OCI-LY7 (cell line): Measurements from ENCODE around the gene RNU6-8. TPM values are rescaled to one million over a fixed set of nuclear protein-coding genes. Genes with fewer than 3 reads are reported as not detected.

Experiments used
- BruUV-seq: library from RNA; stranded (reverse); fragments of 400-500 nt; replicated peaks from 2 replicates; lab custom pipeline; 2021; lab: Mats Ljungman, UMichigan
- CTCF ChIA-PET: fragments of 300-600 bp; sonication (Branson Sonifier 250); formaldehyde crosslinking; loops from one replicate; lab custom pipeline; 2022; ENCODE audit warnings: antibody characterized with exemption; ENCODE audit not compliant: unreplicated experiment; lab: Charles Lee
- POLR2A ChIA-PET: fragments of 300-600 bp; sonication (Branson Sonifier 250); formaldehyde crosslinking; loops from one replicate; lab custom pipeline; 2022; ENCODE audit warnings: antibody characterized with exemption; lab: Charles Lee
- DNase-seq: peaks from one replicate; pipeline ENCODE4 v3.0.0-alpha.2; 2015; ENCODE audit warnings: low spot score
- H2AFZ ChIP-seq: fragments of 200-600 bp; sonication (generic), shearing (Covaris generic); 2 replicates; pipeline ENCODE4 v1.6.1; 2014; ENCODE audit warnings: mild to moderate bottlenecking, antibody characterized with exemption, low read length, moderate library complexity
- H3K27ac ChIP-seq: fragments of 200-600 bp; sonication (generic); 2 replicates; pipeline ENCODE4 v1.5.1; 2014; ENCODE audit warnings: mixed run types, low read depth, mild to moderate bottlenecking, moderate library complexity, low read length, inconsistent platforms; ENCODE audit not compliant: poor library complexity, severe bottlenecking
- H3K36me3 ChIP-seq: fragments of 200-600 bp; sonication (generic); 2 replicates; pipeline ENCODE4 v1.6.1; 2014; ENCODE audit warnings: mild to moderate bottlenecking, antibody characterized with exemption, low read length, moderate library complexity, mixed read lengths; ENCODE audit not compliant: insufficient read depth
- H3K4me1 ChIP-seq: fragments of 200-600 bp; sonication (generic); 2 replicates; pipeline ENCODE4 v1.5.1; 2014; ENCODE audit warnings: mild to moderate bottlenecking, low read length; ENCODE audit not compliant: insufficient read depth, poor library complexity, severe bottlenecking
- H3K4me2 ChIP-seq: fragments of 200-600 bp; sonication (generic); 2 replicates; pipeline ENCODE4 v1.6.1; 2014; ENCODE audit warnings: mild to moderate bottlenecking, low read length
- H3K4me3 ChIP-seq: fragments of 200-600 bp; sonication (generic); 2 replicates; pipeline ENCODE4 v1.5.1; 2014; ENCODE audit warnings: mild to moderate bottlenecking, low read depth, low read length; ENCODE audit not compliant: poor library complexity, severe bottlenecking
- H3K79me2 ChIP-seq: fragments of 200-600 bp; sonication (generic); 2 replicates; pipeline ENCODE4 v1.6.1; 2016; ENCODE audit warnings: low read depth, mild to moderate bottlenecking, low read length, moderate library complexity, mixed read lengths; ENCODE audit not compliant: insufficient read depth
- H3K9me2 ChIP-seq: fragments of 200-600 bp; sonication (generic); 2 replicates; pipeline ENCODE4 v1.6.1; 2016; ENCODE audit warnings: mild to moderate bottlenecking, low read length, mixed read lengths; ENCODE audit not compliant: insufficient read depth
- H3K9me3 ChIP-seq: fragments of 200-600 bp; sonication (generic); 2 replicates; pipeline ENCODE4 v1.6.1; 2014; ENCODE audit warnings: mild to moderate bottlenecking, mixed run types, low read length, mixed read lengths
- H4K20me1 ChIP-seq: fragments of 200-600 bp; sonication (generic); 2 replicates; pipeline ENCODE4 v1.6.1; 2014; ENCODE audit warnings: mild to moderate bottlenecking, antibody characterized with exemption, low read length, moderate library complexity, mixed read lengths; ENCODE audit not compliant: insufficient read depth
- CTCF ChIP-seq: fragments of 200-600 bp; sonication (generic); conservative IDR thresholded peaks from 2 replicates; pipeline ENCODE4 v1.5.1; 2014; ENCODE audit warnings: mild to moderate bottlenecking, antibody characterized with exemption, low read length, moderate library complexity, mixed read lengths
- EZH2phosphoT487 ChIP-seq: fragments of 200-600 bp; sonication (generic); IDR thresholded peaks from 2 replicates; pipeline ENCODE4 v1.6.1; 2018; ENCODE audit warnings: low read depth, borderline replicate concordance, mild to moderate bottlenecking, mixed run types, antibody characterized with exemption, low read length, moderate library complexity, mixed read lengths
- intact Hi-C: fragments of 100-400 bp; cut with micrococcal nuclease; formaldehyde crosslinking; loops from one replicate; pipeline ENCODE4 v1.10.0; 2022; ENCODE audit not compliant: unreplicated experiment
- total RNA-seq, 2 experiments: library from RNA; depleted of rRNA in 1 of 2; stranded (reverse); fragments of >200 nt in 1 of 2; shearing (Covaris generic) in 1 of 2; gene quantifications; 2 replicates each; pipeline ENCODE4 v1.2.3, GENCODE V29; 2014 to 2022

RNU6-8 gene
- total RNA-seq, 2 experiments from 2014 or later: not detected

GRCh38 chr14:32183151-32184058, 19.7 kb downstream of the RNU6-8 start:
- no peak overlapping the region for H3K4me2 ChIP-seq
- no peaks in the 10 kb centered on the region for H3K79me2 ChIP-seq
- no peak overlapping the region for H3K27ac ChIP-seq
- no peak overlapping the region for H3K4me3 ChIP-seq
- peaks cover 20% of the 10 kb centered on the region; the same call in 1 of the 2 replicates for H3K9me3 ChIP-seq
- ChIA-PET CTCF (no interaction called here), POLR2A (interaction anchor here (0.7 to 0.8 kb wide), 3 partner anchors 21 to 972 kb away, joined by 3 read pairs; no protein-coding TSS in a partner anchor)
- H2AFZ ChIP-seq: no peak overlapping the region
- TF ChIP-seq EZH2phosphoT487 (no peak), CTCF (no peak)
- DNase-seq: no peak
- peaks cover 21% of the 10 kb centered on the region for H3K4me1 ChIP-seq
- no TSS peak for BruUV-seq
- intact Hi-C loops: no loop called here
- H3K9me2 ChIP-seq: no peaks in the 10 kb centered on the region
- H3K36me3 ChIP-seq: no peaks in the 10 kb centered on the region
- no peaks in the 10 kb centered on the region for H4K20me1 ChIP-seq

DNA sequence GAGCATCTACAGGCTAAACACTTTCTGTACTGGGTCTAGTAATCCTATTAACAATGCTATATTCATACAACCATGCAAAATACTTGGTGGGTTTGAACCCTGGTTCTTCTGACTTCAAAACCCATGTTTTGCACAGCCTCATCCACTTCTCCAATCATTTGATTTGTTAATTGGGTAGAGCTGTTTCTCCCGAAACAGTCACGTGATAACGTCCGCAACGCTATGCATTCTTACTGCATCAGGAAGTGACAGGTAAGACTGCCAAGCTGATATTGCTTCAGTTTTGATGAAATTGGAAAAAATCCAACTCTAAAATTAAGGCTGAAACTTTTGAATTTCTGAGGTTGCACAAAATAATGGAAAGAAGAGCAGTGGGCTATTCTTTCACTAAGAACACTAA, 31.6 kb downstream of the RNU6-8 start:
- Histone ChIP-seq H3K27ac (no peak overlapping the region), H3K4me3 (no peak overlapping the region), H3K36me3 (no peaks in the 10 kb centered on the region), H3K79me2 (no peaks in the 10 kb centered on the region), H3K9me3 (no peaks in the 10 kb centered on the region), H4K20me1 (no peaks in the 10 kb centered on the region), H2AFZ (no peak overlapping the region), H3K9me2 (no peaks in the 10 kb centered on the region), H3K4me1 (peaks cover under 1% of the 10 kb centered on the region), H3K4me2 (no peak overlapping the region)
- TF ChIP-seq EZH2phosphoT487 (no peak), CTCF (no peak)
- ChIA-PET CTCF (no interaction called here), POLR2A (no interaction called here)
- DNase-seq: no peak
- BruUV-seq: no TSS peak
- intact Hi-C loops: no loop called here

DNA sequence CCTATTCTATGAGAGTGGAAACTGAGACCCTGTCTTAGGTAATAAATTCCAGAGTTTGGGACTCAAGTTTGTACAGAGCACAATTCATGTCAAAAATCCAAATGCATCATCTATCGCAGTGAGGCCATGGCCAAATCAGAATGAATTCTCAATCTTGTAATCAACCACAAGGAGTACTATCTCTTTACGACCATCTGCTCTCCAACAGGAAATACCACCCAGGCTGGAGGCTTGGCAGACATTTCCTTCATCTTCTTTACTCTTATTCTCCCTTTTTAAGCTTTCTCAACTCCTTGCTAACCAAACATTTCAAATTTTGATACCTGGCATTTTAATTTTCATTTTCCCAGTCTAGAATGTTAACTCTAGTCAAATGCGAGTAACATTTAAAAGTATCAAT, 33.9 kb downstream of the RNU6-8 start:
- Histone ChIP-seq H3K4me2 (no peak overlapping the region), H3K79me2 (no peaks in the 10 kb centered on the region), H4K20me1 (no peaks in the 10 kb centered on the region), H3K4me3 (no peak overlapping the region), H3K4me1 (peaks cover 9% of the 10 kb centered on the region), H3K36me3 (no peaks in the 10 kb centered on the region), H3K9me2 (no peaks in the 10 kb centered on the region), H3K9me3 (no peaks in the 10 kb centered on the region), H2AFZ (no peak overlapping the region), H3K27ac (no peak overlapping the region)
- DNase-seq: no peak
- intact Hi-C loops: no loop called here
- no TSS peak for BruUV-seq
- POLR2A ChIA-PET: no interaction called here
- CTCF ChIA-PET: no interaction called here
- no peak for TF ChIP-seq EZH2phosphoT487
- TF ChIP-seq CTCF: no peak
